Fibroblast of lung (primary cell): Measurements from ENCODE around the gene CDX2. TPM values are rescaled to one million over a fixed set of nuclear protein-coding genes. Genes with fewer than 3 reads are reported as not detected.
"Not testable (repeated sequence)": the region's sequence is repeated elsewhere in the genome, so short reads cannot be mapped to it uniquely, and the experiment has no call there.

Source experiments
- DNase-seq, 2 donors: peaks; one replicate each; pipeline versions ENCODE4 v3.0.0 to v3.0.0-alpha.2; 2010; ENCODE audit warnings: low read depth in 2 of 2
- H2AFZ ChIP-seq: 2 replicates; pipeline ENCODE4 v1.5.1; 2012; ENCODE audit warnings: low read length, control low read depth, inconsistent platforms
- H3K27ac ChIP-seq: 2 replicates; pipeline ENCODE4 v1.5.1; 2011; ENCODE audit warnings: low read length, control low read depth; ENCODE audit not compliant: insufficient read depth
- H3K27me3 ChIP-seq: 2 replicates; pipeline ENCODE4 v1.5.1; 2011; ENCODE audit warnings: mild to moderate bottlenecking, low read length; ENCODE audit not compliant: control insufficient read depth, insufficient read depth
- H3K36me3 ChIP-seq: 2 replicates; pipeline ENCODE4 v1.5.1; 2011; ENCODE audit warnings: low read length; ENCODE audit not compliant: control insufficient read depth, insufficient read depth
- H3K4me1 ChIP-seq: 2 replicates; pipeline ENCODE4 v1.5.1; 2011; ENCODE audit warnings: low read length; ENCODE audit not compliant: control insufficient read depth, insufficient read depth; ENCODE audit errors: extremely low read depth
- H3K4me2 ChIP-seq: 2 replicates; pipeline ENCODE4 v1.5.1; 2011; ENCODE audit warnings: low read length, control low read depth; ENCODE audit not compliant: insufficient read depth; ENCODE audit errors: extremely low read depth
- H3K4me3 ChIP-seq, 4 experiments: fragments of 200-600 bp in 1 of 4; sonication (generic) in 1 of 4; replicated peaks in 1 of 4; 2 replicates each; pipeline ENCODE4 v1.5.1; 2011 to 2016; ENCODE audit warnings: low read length in 4 of 4, low read depth in 3 of 4, mild to moderate bottlenecking in 3 of 4, control low read depth in 2 of 4, inconsistent platforms in 1 of 4, mixed read lengths in 1 of 4; ENCODE audit not compliant: insufficient read depth in 1 of 4; ENCODE audit errors: control extremely low read depth in 1 of 4
- H3K79me2 ChIP-seq: 2 replicates; pipeline ENCODE4 v1.5.1; 2012; ENCODE audit warnings: mild to moderate bottlenecking, low read length, inconsistent platforms; ENCODE audit not compliant: control insufficient read depth, insufficient read depth
- H3K9ac ChIP-seq: 2 replicates; pipeline ENCODE4 v1.5.1; 2011; ENCODE audit warnings: mild to moderate bottlenecking, low read length, control low read depth; ENCODE audit not compliant: insufficient read depth
- H3K9me3 ChIP-seq: 2 replicates; pipeline ENCODE4 v1.5.1; 2012; ENCODE audit warnings: low read depth, low read length; ENCODE audit not compliant: control insufficient read depth, insufficient read depth
- H4K20me1 ChIP-seq: 2 replicates; pipeline ENCODE4 v1.5.1; 2011; ENCODE audit warnings: low read length; ENCODE audit not compliant: control insufficient read depth, insufficient read depth; ENCODE audit errors: extremely low read depth
- EZH2 ChIP-seq: IDR thresholded peaks from 2 replicates; pipeline ENCODE4 v1.5.1; 2012; ENCODE audit warnings: low read length, control low read depth, mild to moderate bottlenecking; ENCODE audit errors: missing control alignments
- polyA plus RNA-seq, 2 donors: library from polyadenylated mRNA; depleted of rRNA in 1 of 2; stranded (reverse) in 1 of 2; unstranded in 1 of 2; fragments of >200 nt; gene quantifications; 2 replicates each; pipeline ENCODE4 v1.2.1, GENCODE V29; 2011 to 2012; ENCODE audit warnings: missing spikeins in 1 of 2
- total RNA-seq: library from RNA; depleted of rRNA; stranded (reverse); fragments of >200 nt; gene quantifications from 2 replicates; pipeline ENCODE4 v1.2.1, GENCODE V29; 2014
- TF ChIP-seq, protein P1 (sequence below), 2 donors: IDR thresholded peaks in 1 of 2; conservative IDR thresholded peaks in 1 of 2; 1 replicate in 1 of 2; 2 replicates in 1 of 2; pipeline ENCODE4 v1.5.1; 2011 to 2012; ENCODE audit warnings: low read length in 2 of 2, control low read depth in 1 of 2, inconsistent platforms in 1 of 2, low read depth in 1 of 2, mild to moderate bottlenecking in 1 of 2

Gene CDX2
- total and polyA plus RNA-seq, 2 donors (not counting 1 experiment from before 2014, with no cell fraction given) = not detected

DNA sequence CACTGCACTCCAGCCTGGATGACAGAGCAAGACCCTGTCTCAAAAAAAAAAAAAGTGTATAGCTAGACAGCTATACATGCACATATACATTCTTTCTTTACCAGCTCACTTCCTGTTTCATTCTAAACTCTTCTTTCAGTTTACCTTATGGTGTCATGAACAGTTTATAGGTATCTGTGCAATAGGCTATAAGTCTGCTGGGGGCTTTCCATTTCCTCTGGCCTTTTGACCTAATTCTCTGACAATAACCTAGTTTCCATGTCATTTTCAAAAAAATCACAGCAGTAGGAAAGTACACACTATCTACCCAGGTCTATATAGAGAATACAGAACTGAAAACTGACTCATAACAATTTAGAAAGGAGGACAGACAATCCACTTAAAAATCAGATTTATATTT, 43.8 kb upstream of the CDX2 start:
- Histone ChIP-seq H3K4me2 (no peak overlapping the region), H3K9ac (no peak overlapping the region), H3K79me2 (no peaks in the 10 kb centered on the region), H2AFZ (no peak overlapping the region), H3K9me3 (no peaks in the 10 kb centered on the region), H3K36me3 (no peaks in the 10 kb centered on the region), H3K27me3 (no peaks in the 10 kb centered on the region), H4K20me1 (no peaks in the 10 kb centered on the region), H3K27ac (no peak overlapping the region), H3K4me3 (no peak overlapping the region), H3K4me1 (no peaks in the 10 kb centered on the region)
- no peak for DNase-seq
- TF ChIP-seq, protein P1, sequence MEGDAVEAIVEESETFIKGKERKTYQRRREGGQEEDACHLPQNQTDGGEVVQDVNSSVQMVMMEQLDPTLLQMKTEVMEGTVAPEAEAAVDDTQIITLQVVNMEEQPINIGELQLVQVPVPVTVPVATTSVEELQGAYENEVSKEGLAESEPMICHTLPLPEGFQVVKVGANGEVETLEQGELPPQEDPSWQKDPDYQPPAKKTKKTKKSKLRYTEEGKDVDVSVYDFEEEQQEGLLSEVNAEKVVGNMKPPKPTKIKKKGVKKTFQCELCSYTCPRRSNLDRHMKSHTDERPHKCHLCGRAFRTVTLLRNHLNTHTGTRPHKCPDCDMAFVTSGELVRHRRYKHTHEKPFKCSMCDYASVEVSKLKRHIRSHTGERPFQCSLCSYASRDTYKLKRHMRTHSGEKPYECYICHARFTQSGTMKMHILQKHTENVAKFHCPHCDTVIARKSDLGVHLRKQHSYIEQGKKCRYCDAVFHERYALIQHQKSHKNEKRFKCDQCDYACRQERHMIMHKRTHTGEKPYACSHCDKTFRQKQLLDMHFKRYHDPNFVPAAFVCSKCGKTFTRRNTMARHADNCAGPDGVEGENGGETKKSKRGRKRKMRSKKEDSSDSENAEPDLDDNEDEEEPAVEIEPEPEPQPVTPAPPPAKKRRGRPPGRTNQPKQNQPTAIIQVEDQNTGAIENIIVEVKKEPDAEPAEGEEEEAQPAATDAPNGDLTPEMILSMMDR (conservative IDR thresholded peaks at IDR 0.05 in 1 of 2, IDR thresholded peaks at IDR 0.05 in 1 of 2; ENCODE audit: low read depth in 1 of 2, low read length in 2 of 2) = no peak
- TF ChIP-seq EZH2 = no peak

DNA sequence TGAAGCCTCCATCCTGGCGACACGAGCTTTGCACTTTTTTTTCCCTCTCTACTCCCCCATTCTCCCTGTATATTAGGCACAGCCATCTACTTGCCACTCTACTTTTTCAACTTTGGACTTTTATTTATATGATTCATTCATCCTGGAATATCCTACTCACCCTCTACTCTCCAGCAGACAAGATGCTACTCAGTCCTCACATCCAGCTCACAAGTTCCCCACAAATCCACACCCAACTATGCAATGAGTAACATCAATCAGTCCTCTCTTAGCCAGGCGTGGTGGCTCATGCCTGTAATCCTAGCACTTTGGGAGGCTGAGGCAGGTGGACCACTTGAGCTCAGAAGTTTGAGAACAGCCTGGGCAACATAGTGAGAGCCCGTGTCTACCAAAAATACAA, 43.3 kb upstream of the CDX2 start:
- Histone ChIP-seq H2AFZ (no peak overlapping the region), H3K4me3 (no peak overlapping the region), H3K79me2 (no peaks in the 10 kb centered on the region), H3K4me2 (no peak overlapping the region), H3K9me3 (no peaks in the 10 kb centered on the region), H4K20me1 (no peaks in the 10 kb centered on the region), H3K27ac (no peak overlapping the region), H3K36me3 (no peaks in the 10 kb centered on the region), H3K9ac (no peak overlapping the region), H3K4me1 (no peaks in the 10 kb centered on the region), H3K27me3 (no peaks in the 10 kb centered on the region)
- no peak for DNase-seq
- TF ChIP-seq EZH2 = no peak
- TF ChIP-seq, protein P1 (conservative IDR thresholded peaks at IDR 0.05 in 1 of 2, IDR thresholded peaks at IDR 0.05 in 1 of 2; ENCODE audit: low read depth in 1 of 2, low read length in 2 of 2) = no peak

DNA sequence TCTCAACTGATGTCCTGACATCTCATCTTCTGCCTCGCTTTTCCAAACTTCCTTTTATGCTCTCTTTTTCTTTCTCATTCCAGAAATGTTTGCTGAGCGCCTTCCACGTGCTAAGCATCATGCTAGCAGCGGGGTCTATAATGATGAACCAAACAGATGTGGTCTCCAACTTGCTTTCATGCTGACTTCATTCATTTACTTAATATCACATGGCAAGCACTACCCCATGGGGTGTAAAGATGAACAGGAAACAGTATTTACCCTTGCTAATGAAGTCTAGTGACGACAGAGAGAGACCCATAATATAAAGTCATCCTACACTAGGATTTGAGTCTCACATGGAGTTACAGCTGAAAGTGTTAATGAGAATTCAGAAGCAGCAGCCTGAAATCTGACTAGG, 40.9 kb upstream of the CDX2 start:
- Histone ChIP-seq H3K9me3 (no peaks in the 10 kb centered on the region), H3K4me3 (no peak overlapping the region)
- TF ChIP-seq, protein P1 (conservative IDR thresholded peaks at IDR 0.05 in 1 of 2, IDR thresholded peaks at IDR 0.05 in 1 of 2; ENCODE audit: low read depth in 1 of 2, low read length in 2 of 2) = no peak
- TF ChIP-seq EZH2 = no peak

DNA sequence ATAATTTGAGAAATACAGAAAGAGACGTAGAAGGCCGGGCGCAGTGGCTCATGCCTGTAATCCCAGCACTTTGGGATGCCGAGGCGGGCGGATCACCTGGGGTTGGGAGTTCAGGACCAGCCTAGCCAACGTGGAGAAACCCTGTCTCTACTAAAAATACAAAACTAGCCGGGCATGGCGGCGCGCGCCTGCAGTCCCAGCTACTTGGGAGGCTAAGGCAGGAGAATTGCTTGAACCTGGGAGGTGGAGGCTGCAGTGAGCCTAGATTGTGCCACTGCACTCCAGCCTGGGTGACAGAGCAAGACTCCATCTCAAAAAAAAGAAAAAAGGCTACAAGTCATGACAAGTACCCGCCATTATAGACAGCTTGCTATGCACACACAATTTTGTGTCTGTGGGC, 35.9 kb upstream of the CDX2 start:
- H3K4me3 ChIP-seq, DNase-seq, H3K9me3 ChIP-seq, H3K36me3 ChIP-seq, H3K27me3 ChIP-seq, H3K27ac ChIP-seq, H4K20me1 ChIP-seq, H3K9ac ChIP-seq, H3K79me2 ChIP-seq, H2AFZ ChIP-seq, H3K4me1 ChIP-seq, H3K4me2 ChIP-seq: not testable (repeated sequence)

More for the DNA sequence above, 40.9 kb upstream of the CDX2 start:
- Histone ChIP-seq H3K4me2 (no peak overlapping the region), H3K27ac (no peak overlapping the region), H3K36me3 (no peaks in the 10 kb centered on the region), H4K20me1 (no peaks in the 10 kb centered on the region), H3K4me1 (no peaks in the 10 kb centered on the region), H3K9ac (no peak overlapping the region), H3K79me2 (no peaks in the 10 kb centered on the region), H2AFZ (no peak overlapping the region), H3K27me3 (no peaks in the 10 kb centered on the region)
- no peak for DNase-seq
